ENCODE data around the gene ADAMTSL1.

Gene ADAMTSL1

GRCh38 chr9:18662320-18662719 is 188.4 kb downstream of the ADAMTSL1 start:
- DNase-seq (ENCODE audit: low read depth) = no peak

GRCh38 chr9:18665947-18666346 is 192.0 kb downstream of the ADAMTSL1 start:
- no peak for DNase-seq (ENCODE audit: low read depth)

GRCh38 chr9:18666348-18666747 is 192.4 kb downstream of the ADAMTSL1 start:
- no peak for DNase-seq (ENCODE audit: low read depth)

GRCh38 chr9:18666986-18667772 is 193.2 kb downstream of the ADAMTSL1 start:
- no peak for DNase-seq (ENCODE audit: low read depth)

- DNase-seq (ENCODE audit: low read depth) = no peak
These were observed 195.0 kb downstream of the ADAMTSL1 start for GRCh38 chr9:18668944-18669343.

- no peak for DNase-seq (ENCODE audit: low read depth)
These were observed 198.8 kb downstream of the ADAMTSL1 start for GRCh38 chr9:18672706-18673105.

- DNase-seq (ENCODE audit: low read depth) = no peak
These were observed 199.2 kb downstream of the ADAMTSL1 start for GRCh38 chr9:18673179-18673578.

GRCh38 chr9:18675332-18675731 is 201.4 kb downstream of the ADAMTSL1 start:
- DNase-seq (ENCODE audit: low read depth) = no peak

GRCh38 chr9:18675973-18676372 is 202.0 kb downstream of the ADAMTSL1 start:
- no peak for DNase-seq (ENCODE audit: low read depth)

GRCh38 chr9:18676525-18676924 is 202.6 kb downstream of the ADAMTSL1 start:
- DNase-seq (ENCODE audit: low read depth) = no peak

- no peak for DNase-seq (ENCODE audit: low read depth)
These were observed 205.1 kb downstream of the ADAMTSL1 start for GRCh38 chr9:18678821-18679590.

- no peak for DNase-seq (ENCODE audit: low read depth)
These were observed 209.0 kb downstream of the ADAMTSL1 start for GRCh38 chr9:18682907-18683306.

- no peak for DNase-seq (ENCODE audit: low read depth)
These were observed 209.4 kb downstream of the ADAMTSL1 start for GRCh38 chr9:18683312-18683711.

GRCh38 chr9:18683851-18684250 is 209.9 kb downstream of the ADAMTSL1 start:
- DNase-seq (ENCODE audit: low read depth) = no peak

GRCh38 chr9:18684593-18685317 is 210.8 kb downstream of the ADAMTSL1 start:
- DNase-seq (ENCODE audit: low read depth) = no peak

GRCh38 chr9:18688581-18689565 is 214.9 kb downstream of the ADAMTSL1 start:
- DNase-seq (ENCODE audit: low read depth) = no peak

GRCh38 chr9:18689921-18690320 is 216.0 kb downstream of the ADAMTSL1 start:
- no peak for DNase-seq (ENCODE audit: low read depth)

GRCh38 chr9:18692268-18692667 is 218.3 kb downstream of the ADAMTSL1 start:
- no peak for DNase-seq (ENCODE audit: low read depth)

GRCh38 chr9:18692962-18693361 is 219.0 kb downstream of the ADAMTSL1 start:
- no peak for DNase-seq (ENCODE audit: low read depth)

- DNase-seq (ENCODE audit: low read depth) = no peak
These were observed 221.2 kb downstream of the ADAMTSL1 start for GRCh38 chr9:18694959-18695668.

GRCh38 chr9:18698992-18699391 is 225.0 kb downstream of the ADAMTSL1 start:
- no peak for DNase-seq (ENCODE audit: low read depth)
